GM18507 (cell line): ENCODE results near the gene CPNE9.
A peak's percentile ranks its signal among the peaks of the same experiment; 100 is the strongest.

Source experiments
- DNase-seq: peaks from one replicate; pipeline ENCODE4 v3.0.0; 2011; ENCODE audit warnings: low read depth; ENCODE audit not compliant: insufficient read length; ENCODE audit errors: extremely low spot score
- FAIRE-seq: peaks from 2 replicates; lab custom pipeline; 2011; peaks lifted over from hg19 to GRCh38; lab: Jason Lieb, UNC

The CPNE9 gene

GRCh38 chr3:9704347-9705322 is 1.0 kb downstream of the CPNE9 start:
- FAIRE-seq (no peak), DNase-seq (no peak)

- FAIRE-seq: no peak
- no peak for DNase-seq
Measured at GRCh38 chr3:9710174-9710739, 6.6 kb downstream of the CPNE9 start.

GRCh38 chr3:9712415-9712814 is 8.8 kb downstream of the CPNE9 start:
- FAIRE-seq (no peak), DNase-seq (no peak)

GRCh38 chr3:9713142-9713541 is 9.5 kb downstream of the CPNE9 start:
- DNase-seq: no peak

GRCh38 chr3:9715136-9715535 is 11.5 kb downstream of the CPNE9 start:
- DNase-seq: no peak

More at GRCh38 chr3:9713142-9713541, 9.5 kb downstream of the CPNE9 start:
- FAIRE-seq: no peak

GRCh38 chr3:9715764-9716437 is 12.3 kb downstream of the CPNE9 start:
- FAIRE-seq: no peak
- no peak for DNase-seq

More at GRCh38 chr3:9715136-9715535, 11.5 kb downstream of the CPNE9 start:
- FAIRE-seq: no peak

- DNase-seq (no peak), FAIRE-seq (no peak)
Measured at GRCh38 chr3:9716801-9717555, 13.3 kb downstream of the CPNE9 start.

- DNase-seq: no peak
- no peak for FAIRE-seq
Measured at GRCh38 chr3:9717563-9717962, 13.9 kb downstream of the CPNE9 start.

GRCh38 chr3:9718118-9718517 is 14.5 kb downstream of the CPNE9 start:
- no peak for DNase-seq
- no peak for FAIRE-seq

- no peak for FAIRE-seq
- no peak for DNase-seq
Measured at GRCh38 chr3:9721015-9721699, 17.5 kb downstream of the CPNE9 start.

GRCh38 chr3:9721700-9722060 is 18.0 kb downstream of the CPNE9 start:
- DNase-seq (no peak), FAIRE-seq (no peak)

GRCh38 chr3:9725775-9726515 is 22.3 kb downstream of the CPNE9 start:
- no peak for FAIRE-seq
- no peak for DNase-seq

GRCh38 chr3:9727041-9727595 is 23.5 kb downstream of the CPNE9 start:
- DNase-seq: no peak

GRCh38 chr3:9727743-9728142 is 24.1 kb downstream of the CPNE9 start:
- no peak for DNase-seq
- FAIRE-seq: no peak

More at GRCh38 chr3:9727041-9727595, 23.5 kb downstream of the CPNE9 start:
- no peak for FAIRE-seq

- no peak for FAIRE-seq
Measured at GRCh38 chr3:9729419-9729818, 25.8 kb downstream of the CPNE9 start.

GRCh38 chr3:9730657-9731205 is 27.1 kb downstream of the CPNE9 start:
- no peak for FAIRE-seq

More at GRCh38 chr3:9729419-9729818, 25.8 kb downstream of the CPNE9 start:
- DNase-seq: no peak

GRCh38 chr3:9731206-9732079 is 27.8 kb downstream of the CPNE9 start, which contains the start of gene BRPF1:
BRPF1 (plus strand) TSS chr3:9731735; CDS start chr3:9734141, 2,406 bp downstream.
- DNase-seq (peak; percentile 99), FAIRE-seq (peak; percentile 92)

More at GRCh38 chr3:9730657-9731205, 27.1 kb downstream of the CPNE9 start:
- DNase-seq: no peak
